ENCODE measurements around the gene PDXDC1. TPM values are rescaled to one million over a fixed set of nuclear protein-coding genes. Genes with fewer than 3 reads are reported as not detected.
"Not testable (repeated sequence)": the region's sequence is repeated elsewhere in the genome, so short reads cannot be mapped to it uniquely, and the experiment has no call there.

The PDXDC1 gene
- total RNA-seq, 1 donor from 2014 or later, result 72.1 TPM

GRCh38 chr16:15005357-15006132, 30.7 kb downstream of the PDXDC1 start:
- DNase-seq (ENCODE audit: low spot score); intact Hi-C loops (cut with DNase I): not testable (repeated sequence)

GRCh38 chr16:15008647-15009046, 33.8 kb downstream of the PDXDC1 start:
- intact Hi-C loops (cut with DNase I); DNase-seq (ENCODE audit: low spot score): not testable (repeated sequence)

DNA sequence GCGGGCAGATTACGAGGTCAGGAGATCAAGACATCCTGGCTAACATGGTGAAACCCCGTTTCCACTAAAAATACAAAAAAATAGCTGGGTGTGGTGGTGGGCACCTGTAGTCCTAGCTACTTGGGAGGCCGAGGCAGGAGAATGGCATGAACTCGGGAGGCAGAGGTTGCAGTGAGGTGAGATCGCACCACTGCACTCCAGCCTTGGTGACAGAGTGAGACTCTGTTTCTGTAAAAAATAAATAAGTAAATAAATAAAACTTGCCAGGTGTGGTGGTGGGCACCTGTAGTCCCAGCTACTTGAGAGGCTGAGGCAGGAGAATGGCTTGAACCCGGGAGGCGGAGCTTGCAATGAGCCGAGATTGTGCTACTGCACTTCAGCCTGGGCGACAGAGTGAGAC, 38.1 kb downstream of the PDXDC1 start:
- DNase-seq (ENCODE audit: low spot score), result not testable (repeated sequence)

GRCh38 chr16:15015671-15016070, 40.8 kb downstream of the PDXDC1 start:
- intact Hi-C loops (cut with DNase I); DNase-seq (ENCODE audit: low spot score): not testable (repeated sequence)

More for the DNA sequence above, 38.1 kb downstream of the PDXDC1 start:
- intact Hi-C loops (cut with DNase I), result not testable (repeated sequence)

- intact Hi-C loops (cut with DNase I); DNase-seq (ENCODE audit: low spot score): not testable (repeated sequence)
Observed at GRCh38 chr16:15016354-15016753, 41.5 kb downstream of the PDXDC1 start.

- DNase-seq (ENCODE audit: low spot score); intact Hi-C loops (cut with DNase I): not testable (repeated sequence)
Observed at GRCh38 chr16:15016951-15017580, 42.2 kb downstream of the PDXDC1 start.

DNA sequence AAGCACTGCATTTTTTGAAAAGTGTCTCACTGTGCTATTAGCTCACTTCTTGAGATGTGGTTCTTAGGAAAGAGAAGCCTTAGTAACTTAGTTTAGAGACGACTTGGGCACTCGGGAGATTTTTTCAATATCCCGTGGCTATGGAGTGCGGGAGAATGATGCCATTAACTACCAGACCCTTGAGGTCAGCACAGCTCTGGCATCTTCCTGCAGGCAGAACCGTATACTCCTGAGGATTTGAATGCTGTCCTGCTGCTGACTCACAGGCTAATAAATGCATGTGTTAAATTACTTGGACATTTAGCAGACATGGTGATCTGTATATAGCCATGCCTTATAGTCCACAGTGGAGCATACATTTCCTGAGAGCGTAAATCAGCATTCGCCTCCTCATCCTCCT, 46.6 kb downstream of the PDXDC1 start:
- DNase-seq (ENCODE audit: low spot score); intact Hi-C loops (cut with DNase I): not testable (repeated sequence)

- DNase-seq (ENCODE audit: low spot score); intact Hi-C loops (cut with DNase I): not testable (repeated sequence)
Observed at GRCh38 chr16:15022194-15022593, 47.4 kb downstream of the PDXDC1 start.

- DNase-seq (ENCODE audit: low spot score); intact Hi-C loops (cut with DNase I): not testable (repeated sequence)
Observed at GRCh38 chr16:15023381-15024077, 48.7 kb downstream of the PDXDC1 start.

GRCh38 chr16:15024858-15025199, 50.0 kb downstream of the PDXDC1 start:
- intact Hi-C loops (cut with DNase I); DNase-seq (ENCODE audit: low spot score): not testable (repeated sequence)

DNA sequence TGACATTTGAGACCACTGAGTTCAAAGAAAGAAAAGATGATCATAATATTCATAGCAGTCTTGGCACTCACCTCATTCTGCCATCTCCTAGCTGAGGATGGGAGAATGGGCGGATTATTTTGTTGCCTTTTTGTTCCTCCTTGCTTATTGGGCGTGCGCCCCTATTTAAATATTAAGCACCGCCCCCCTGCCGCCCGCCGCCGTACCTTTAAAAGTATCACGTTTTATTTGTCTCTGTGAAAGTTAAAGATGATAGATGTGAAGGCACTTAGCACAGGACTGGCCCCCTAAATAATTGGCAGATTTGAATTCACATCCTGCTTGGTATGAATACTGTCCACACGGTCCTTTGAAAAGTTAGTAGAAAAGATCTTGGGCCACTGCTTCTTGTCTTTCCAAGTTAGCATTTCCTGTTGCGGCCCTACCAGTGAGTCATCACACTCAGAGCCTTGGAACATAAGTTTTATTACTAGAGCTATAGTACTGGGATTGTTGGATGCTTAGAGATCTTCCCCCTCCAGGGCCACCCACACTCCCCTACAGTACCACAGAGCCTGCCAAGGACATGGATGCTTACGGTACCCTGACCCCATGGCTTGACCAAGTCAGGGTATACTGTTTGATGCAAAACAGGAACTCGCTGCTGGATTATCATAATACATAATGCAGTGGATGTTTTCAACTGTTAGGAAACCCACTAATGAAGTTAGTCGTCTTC, 50.6 kb downstream of the PDXDC1 start:
- DNase-seq (ENCODE audit: low spot score); intact Hi-C loops (cut with DNase I): not testable (repeated sequence)

DNA sequence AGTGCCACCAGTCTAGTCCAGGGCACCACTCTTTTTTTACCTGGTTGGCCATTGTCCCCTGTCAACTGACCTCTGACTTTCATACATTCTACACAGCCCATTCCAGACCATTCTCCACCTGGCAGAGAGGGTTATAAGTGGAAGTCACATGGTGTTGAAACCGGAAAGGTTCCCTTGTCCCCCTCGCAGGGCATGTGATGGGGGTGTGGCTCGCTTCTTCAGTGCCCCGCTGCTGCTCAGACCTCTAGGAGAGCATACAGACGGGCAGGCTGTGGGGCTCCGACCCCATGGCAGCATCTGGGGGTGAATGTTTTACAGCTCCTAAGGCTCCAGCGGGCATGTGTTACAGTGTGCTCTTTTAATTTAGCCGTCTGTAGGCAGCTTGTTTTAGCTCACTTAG, 52.2 kb downstream of the PDXDC1 start:
- DNase-seq (ENCODE audit: low spot score); intact Hi-C loops (cut with DNase I): not testable (repeated sequence)

GRCh38 chr16:15027503-15028344, 52.9 kb downstream of the PDXDC1 start:
- peak; percentile 71 for DNase-seq (ENCODE audit: low spot score)
- intact Hi-C loops (cut with DNase I), result not testable (repeated sequence)

DNA sequence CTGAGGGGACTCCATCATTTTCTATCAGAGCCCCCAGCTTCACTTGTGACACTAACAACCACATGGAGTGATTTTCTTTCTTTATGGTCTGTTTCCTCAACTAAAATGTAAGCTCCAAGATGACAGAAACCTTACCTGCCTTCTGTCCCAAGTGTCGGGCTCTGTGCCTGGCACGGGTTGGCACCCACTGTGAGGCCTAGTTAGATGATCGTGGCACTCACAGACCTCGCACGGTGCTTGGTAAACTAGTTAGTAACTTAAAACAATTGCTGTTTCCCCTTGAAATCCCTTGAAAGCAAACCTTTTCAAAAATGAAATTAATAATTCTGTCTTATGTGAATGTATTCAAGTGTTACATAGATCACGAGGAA, 53.5 kb downstream of the PDXDC1 start:
- DNase-seq (ENCODE audit: low spot score); intact Hi-C loops (cut with DNase I): not testable (repeated sequence)

DNA sequence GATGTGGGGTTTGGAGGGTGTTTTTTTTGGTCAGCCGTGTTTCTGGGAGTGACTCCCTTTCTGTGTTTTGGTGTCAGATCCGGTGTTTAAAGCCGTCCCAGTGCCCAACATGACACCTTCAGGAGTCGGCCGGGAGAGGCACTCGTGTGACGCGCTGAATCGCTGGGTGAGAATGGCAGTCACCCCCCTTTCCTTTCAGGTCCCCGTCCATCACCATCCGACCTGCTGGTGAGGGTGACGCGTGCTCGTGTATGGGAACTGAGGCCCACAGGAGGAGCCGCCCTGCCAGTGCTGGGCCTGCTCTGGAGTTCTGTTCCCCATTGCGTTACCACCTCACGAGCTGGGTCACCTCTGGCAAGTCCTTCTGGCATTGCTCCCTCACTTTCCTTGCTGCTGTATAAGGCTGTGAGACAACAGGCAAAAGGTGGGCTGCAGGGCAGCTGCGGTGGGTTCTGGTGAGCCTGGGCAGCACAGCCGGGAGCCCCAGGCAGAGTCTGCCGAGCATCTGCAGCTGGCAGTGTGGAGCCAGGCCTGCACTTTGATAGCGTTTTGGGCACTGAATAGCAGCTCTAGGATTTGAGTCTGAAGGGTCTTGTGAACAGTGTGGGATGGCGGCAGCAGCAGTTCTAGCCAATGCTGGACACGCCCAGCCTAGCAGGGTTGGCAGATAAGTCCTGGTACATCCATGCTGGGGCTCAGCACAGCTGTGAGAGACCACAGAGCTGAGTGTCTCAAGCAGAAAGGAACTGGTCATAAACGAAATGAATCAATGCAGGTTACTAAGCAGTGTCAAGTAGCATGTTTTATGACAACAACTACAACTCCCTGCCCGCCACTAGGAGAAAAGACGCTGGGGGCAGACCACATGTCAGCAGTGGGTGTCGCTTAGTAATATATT, 54.2 kb downstream of the PDXDC1 start:
- DNase-seq (ENCODE audit: low spot score), result peak; percentile 71
- intact Hi-C loops (cut with DNase I), result not testable (repeated sequence)

- peak; percentile 65 for DNase-seq (ENCODE audit: low spot score)
- intact Hi-C loops (cut with DNase I), result not testable (repeated sequence)
Observed at GRCh38 chr16:15029749-15030148, 54.9 kb downstream of the PDXDC1 start.

DNA sequence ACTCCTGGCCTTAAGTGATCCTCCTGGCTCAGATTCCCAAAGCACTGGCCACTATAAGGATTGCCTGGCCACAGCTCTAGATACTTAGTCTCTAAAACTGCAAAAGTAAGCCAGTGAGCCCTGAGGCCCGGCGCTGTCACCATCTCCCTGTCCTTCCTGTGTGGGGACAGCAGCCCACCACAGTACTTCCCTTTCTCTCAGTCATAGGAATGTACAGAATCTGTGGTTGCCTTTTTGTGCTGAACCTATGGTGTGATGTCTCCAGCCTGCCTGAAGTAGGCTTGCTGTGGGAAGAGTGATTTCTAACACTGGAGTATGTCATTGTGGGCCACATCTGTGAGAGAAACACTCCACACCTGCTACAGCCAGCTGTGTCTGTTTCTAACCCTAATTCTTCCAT, 56.4 kb downstream of the PDXDC1 start:
- intact Hi-C loops (cut with DNase I), result no loop called here
- peak; percentile 59 for DNase-seq (ENCODE audit: low spot score)

DNA sequence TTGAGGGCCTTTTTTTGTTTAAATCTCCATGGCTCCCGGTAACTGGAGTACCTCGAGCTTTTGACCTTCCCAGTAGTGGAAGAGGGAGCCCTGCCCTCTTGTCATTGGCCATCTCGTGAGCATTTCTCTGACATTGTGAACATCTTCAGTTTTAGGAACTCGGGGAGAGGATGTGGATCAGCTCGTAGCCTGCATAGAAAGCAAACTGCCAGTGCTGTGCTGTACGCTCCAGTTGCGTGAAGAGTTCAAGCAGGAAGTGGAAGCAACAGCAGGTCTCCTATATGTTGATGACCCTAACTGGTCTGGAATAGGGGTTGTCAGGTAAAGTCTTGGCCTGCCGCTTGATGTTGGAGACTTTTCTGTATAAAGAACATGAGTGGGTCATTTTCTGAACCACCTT, 56.8 kb downstream of the PDXDC1 start:
- intact Hi-C loops (cut with DNase I), result no loop called here
- peak; percentile 22 for DNase-seq (ENCODE audit: low spot score)
